Glomerular visceral epithelial cell (primary cell): ENCODE results near the gene AHDC1.

ENCODE experiments used
- DNase-seq: peaks from one replicate; pipeline ENCODE4 v3.0.0-alpha.2; 2016; ENCODE audit errors: extremely low spot score

Gene AHDC1

DNA sequence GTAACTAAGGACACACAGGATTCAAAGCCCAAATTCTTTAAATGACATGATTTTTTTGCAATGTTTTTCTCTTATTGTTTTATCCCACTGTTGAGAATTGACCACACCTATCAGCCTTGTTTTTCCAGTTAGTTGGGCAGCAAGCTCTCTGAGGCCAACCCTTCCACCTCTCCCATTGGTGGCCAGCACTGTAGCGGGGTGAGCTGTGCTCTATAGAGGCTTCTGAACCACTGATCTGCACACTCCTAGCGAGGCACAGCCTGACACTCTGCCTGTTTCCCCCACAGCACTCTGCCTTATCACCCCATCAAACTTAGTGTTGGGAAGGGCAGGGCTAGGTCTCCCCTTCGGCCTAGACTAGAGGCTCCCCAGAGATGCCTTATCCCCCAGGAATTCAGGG is 19.5 kb downstream of the AHDC1 start:
- no peak for DNase-seq

DNA sequence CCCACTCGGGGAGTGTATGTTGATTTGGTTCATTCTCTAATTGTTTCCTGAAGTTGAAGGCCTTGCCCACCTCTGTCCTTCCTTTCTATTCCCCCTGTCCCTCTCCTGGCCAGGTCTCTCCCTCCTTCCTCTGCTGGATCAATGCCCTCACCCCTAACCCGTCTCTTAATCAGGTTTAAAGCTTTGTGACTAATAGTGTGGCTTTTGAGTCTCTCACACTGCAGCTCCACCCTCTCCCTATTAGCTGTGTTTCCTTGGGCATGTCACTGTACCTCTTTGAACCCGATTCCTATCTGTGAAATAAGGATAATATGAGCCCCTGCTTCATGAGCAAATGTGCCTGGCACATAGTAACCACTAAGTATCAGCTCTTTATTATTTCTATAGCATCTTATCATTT is 20.5 kb downstream of the AHDC1 start:
- no peak for DNase-seq

DNA sequence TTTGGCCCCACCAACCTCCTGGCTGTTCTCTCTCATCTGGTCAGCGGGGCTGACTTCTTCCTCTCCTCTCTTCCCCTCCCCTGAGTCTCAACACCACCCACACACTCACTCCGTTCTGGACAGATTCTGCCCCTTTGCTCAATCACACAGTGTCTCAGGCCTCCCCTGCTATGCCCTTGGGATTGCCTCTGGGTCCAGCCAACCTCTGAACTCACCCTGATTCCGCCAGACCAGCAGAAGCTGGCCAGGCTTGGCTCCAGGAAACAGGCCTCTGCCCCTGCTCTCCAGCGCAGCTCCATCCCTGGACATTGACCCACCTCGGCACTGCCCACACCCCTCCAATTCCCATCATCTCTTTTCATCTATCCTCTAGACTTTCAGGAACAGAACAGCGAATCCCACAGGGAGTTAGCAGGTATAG is 22.1 kb downstream of the AHDC1 start:
- no peak for DNase-seq

DNA sequence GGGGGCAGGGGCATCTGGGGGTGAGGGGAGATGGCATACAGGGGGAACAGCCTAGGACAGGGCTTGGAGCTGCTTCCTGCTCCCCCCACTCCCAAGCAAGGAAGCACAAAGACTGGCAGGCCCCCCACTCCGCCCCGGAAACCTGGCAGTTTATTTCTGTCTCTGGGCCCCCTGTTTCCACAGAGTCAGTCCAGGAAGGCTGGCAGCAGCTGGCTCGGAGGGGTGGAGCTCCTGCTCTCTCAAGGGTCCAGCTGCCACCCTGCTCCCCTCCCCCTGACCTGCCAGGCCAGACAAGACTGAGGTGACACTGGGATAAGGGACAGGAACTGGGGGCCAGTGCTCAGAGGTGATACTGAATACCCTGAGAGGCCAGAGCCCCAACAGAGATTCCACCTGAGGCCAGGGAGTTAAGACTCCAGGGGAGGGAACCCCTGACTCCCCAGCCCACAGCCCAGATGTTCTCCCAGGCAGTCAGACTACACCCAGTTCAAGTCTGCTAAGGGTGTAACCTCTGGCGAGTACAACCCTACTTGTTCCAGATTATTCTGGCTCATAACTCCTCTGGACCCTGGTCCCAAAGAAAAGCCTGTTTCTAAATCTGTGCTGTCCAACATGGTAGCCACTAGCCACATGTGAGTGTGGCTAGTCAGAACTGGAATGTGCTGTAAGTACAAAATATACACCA is 26.3 kb downstream of the AHDC1 start:
- DNase-seq, result no peak

DNA sequence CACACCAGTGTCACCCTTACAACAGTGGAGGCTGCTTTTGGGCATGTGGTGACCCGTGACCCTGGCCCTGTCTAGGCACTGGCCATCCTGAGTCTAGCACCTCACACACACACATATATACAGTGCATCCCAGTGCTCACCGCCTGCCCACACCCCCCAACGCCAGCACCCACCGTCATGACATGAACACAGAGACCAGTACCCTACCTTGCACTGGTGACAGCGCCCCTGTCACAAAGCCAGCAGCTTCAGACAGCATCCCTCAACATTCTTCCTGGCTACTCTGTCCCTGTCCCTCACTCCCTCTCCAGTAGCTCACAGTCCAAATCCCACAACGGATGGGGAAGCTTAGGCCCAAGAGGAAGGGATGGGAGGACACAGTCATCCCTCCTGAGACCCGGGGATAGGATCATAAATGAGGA is 27.1 kb downstream of the AHDC1 start:
- DNase-seq, result no peak

DNA sequence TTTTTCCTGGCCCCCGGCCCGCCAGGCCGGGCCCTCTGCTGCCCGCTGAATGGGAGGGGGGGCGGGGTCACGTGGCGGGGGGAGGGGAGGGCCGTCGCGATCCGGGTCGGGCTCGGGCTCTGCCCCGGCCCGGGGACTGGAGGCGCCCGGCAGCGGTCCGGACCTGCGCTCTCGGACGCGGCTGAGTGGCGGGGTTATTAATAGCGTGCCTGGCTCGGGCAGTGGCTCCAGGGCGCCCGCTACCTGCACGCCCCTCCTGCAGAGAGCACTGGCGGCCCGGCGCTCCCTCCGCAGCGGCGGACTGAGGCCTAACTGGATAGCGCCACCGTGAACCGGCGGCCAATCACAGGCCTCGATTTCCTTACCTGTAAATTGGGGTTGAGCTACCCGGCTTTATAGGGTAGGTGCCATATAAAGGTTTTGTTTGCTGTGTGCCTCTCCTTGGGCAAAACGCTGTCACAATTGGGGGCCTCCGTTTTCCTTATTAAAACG is 28.1 kb downstream of the AHDC1 start:
- DNase-seq, result peak; percentile 59

DNA sequence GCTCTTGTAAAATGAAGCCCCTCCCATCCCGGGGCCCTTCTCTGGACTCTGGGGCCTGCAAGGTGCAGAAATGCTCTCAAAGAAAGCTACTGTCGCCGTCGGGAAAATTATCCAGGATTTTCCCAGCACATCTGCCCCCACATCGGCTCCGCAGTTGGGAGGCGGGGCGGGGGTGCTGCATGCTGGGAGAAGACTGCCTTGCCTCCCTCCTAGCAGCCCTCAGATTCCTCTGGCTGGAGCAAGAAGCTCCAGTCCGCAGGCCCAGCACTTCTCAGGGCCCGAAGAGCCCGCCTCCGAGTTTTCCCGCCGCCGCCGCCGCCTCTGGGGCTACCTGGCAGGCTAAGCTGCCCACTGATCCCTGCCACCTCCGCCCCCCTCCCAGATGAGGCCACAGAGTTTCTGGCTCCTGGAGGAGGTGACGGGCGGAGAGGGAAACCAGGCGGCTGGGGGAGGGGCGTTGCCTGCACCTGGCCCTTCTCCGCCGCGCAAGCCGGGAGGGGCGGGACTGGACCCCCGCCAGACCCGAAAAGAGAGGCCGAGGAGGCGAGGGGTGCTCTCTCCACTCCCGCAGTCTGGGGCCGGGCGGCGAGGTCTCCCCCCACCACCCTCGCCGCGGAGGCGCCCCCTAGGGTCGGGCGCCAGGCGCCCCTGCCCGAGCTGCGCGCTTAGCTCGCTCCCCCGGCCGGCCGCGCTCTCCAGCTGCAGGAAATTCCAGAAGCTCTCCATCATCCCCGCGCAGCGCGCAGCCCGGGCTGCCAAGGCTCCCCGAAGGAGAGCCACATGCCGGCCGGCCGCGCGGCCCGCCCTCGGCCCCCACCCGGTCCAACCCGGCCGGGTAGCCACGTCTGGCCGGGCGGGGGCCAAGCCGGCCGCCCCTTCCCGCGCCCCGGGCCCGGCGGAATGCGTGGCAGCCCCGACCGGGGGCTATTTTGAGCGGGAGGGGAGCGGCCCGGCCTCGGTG is 28.8 kb downstream of the AHDC1 start:
- peak; percentile 86 for DNase-seq

DNA sequence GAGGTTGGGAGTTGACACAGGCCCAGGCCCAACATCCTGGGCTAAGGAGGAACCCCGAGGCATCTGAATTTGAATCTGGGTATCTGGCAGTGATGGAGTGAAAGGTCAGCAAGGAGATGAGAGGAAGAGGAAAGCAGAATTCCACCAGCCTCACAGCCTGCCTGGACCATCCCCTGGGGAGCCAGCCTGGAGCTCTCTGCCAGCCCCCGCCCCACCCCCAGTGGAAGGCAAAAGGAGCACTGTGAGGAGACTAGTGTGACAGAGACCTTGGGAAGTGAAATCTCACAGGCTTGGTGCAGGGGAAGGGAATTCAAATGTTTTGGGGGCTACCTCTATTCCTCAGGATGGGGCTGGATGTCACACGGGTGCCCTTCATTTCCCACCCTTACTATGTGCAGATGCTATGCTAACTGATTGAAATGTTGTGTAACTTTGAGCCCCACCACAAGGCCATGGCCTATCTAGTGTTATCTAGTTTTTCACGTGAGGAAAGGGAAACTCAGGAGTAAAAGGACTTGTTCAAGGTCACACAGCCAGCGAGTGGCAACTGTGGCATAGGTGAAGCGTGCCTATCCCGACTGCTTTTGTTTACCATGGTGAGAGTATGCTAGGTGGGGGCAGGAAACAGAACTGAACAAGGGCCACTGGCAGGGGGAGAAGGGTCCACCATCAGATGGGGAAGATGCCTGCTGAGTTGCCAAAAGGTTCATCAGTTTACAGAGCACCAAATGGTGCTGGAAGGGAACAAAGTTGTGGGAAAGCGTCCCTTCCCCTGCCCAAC is 29.8 kb downstream of the AHDC1 start:
- DNase-seq, result no peak

DNA sequence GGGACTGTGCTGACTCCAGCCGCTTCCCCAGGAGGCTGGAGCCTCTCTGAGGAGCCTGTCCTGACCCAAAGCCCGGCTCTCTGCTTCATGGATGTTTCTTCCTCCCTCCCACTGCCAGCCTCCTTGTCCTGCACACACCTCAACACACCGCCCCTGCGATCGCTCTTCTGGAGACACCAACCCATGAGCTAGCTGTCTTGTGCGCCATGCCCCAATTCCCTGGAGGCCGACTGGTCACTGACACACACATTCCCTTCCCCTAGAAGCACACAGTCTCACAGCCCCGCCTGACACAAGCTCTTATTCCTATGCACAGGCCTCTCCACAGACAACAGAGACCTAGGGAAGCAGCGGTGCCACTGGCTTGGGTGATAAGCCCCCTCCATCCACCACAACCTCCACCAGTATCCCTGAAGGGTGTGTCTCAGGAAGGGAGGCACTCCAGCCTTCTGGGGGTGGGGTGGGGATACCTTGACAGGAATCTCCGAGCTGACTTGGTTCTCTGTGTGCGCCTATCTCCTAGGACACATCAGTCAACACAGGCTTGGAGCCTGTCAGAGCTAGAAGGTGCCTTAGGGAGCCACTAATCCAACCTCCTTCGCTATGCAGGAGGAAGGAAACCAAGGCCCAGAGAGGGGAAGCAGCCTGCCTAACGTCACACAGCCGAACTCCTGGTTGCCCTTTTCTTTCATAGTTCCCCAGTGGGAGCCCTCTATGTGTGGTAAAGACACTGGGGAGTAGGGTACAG is 31.1 kb downstream of the AHDC1 start:
- peak; percentile 30 for DNase-seq

DNA sequence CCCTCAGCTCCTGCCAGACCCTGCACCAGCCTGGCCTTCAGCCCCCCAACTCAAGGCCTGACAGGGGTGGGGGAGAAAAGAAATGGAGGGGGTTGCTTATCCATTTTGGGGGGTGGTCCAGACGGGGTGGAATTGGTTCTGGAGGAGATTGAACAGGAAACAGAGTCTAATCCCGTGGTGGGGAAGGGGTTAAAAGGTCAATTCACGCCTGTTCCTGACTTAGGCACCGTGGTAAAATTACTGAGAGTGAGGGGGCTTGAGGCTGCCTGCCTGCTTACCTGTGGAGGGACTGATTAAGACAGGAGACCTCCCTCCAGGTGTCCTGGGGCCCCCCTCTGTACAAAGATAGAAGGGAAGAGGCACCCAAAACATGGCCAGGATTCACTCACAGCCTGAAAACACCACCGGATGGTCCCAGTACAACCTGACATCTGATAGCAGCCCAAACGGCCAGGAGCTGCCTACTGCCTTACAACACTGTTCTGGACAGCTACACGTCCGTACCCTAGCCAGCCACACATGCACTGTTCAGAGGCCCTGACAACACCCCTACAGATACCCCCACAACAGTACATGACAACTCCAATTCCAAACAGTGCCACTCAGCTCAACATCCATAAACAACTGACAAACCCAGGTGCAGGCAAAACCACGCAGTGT is 31.8 kb downstream of the AHDC1 start:
- peak; percentile 15 for DNase-seq

DNA sequence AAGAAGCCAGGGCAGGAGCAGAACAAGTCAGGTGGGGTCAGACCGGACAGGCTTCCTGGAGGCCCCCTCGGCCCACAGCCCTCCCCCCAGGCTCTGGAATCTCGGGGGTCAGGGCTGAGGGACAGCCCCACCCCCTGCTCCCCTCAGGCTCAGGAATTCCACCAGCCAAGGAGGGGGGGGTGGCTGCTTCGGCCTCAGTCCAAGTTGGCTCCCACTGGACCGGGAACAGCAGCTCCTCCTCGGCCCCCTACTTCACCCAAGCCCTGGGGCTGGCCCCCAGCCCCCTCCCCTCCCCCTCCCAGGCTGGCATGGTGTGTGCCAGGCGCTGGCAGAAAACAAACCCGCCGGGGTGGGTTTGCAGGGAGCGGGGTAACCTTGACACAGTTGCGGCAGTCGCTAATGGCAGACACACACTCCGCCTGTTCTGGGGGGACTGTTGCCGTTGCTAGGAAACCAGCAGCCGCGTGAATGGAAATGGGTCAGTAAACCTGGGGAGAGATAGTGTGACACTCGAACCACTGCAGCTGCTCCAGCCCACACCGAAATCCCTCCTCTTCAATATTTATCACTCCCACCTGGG is 32.4 kb downstream of the AHDC1 start:
- peak; percentile 17 for DNase-seq

DNA sequence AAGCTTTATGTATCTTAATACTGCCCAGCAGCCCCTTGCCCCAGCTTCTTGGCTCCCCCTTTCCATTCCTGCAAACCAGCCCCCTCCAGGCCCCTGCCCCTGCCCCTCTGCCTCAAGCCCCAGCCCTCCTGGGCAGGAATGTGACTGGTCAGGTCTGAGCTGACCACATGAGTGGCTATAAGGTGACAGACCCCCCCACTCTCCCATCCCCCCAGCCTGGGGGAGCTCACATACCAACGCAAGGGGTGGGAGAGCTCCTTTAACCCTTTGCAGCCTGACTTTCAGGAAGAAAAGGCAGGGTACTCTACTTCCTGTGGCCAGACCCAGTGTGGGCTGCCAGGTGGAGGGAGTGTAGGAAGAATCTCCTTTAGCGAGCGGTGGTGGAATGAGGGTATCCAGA is 33.2 kb downstream of the AHDC1 start:
- no peak for DNase-seq

DNA sequence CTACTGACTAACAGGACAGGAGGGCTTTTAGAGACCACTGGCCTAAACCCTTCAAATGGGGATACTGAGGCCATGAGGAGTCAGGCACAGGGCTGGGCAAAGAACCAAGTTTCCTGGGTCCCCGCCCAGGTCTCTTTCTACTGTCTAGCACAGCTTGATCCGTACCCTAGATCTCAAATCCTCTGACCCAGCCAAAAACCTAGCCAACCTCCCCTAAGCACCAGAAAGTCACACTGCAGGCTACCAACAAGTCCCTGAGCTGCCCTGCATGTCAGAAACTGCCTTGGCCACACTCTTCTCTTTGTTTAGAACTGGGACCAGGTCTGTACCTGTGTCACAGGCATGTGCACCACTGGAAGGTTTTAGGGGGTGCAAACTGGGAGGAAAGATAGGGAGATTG is 33.6 kb downstream of the AHDC1 start:
- DNase-seq, result no peak

DNA sequence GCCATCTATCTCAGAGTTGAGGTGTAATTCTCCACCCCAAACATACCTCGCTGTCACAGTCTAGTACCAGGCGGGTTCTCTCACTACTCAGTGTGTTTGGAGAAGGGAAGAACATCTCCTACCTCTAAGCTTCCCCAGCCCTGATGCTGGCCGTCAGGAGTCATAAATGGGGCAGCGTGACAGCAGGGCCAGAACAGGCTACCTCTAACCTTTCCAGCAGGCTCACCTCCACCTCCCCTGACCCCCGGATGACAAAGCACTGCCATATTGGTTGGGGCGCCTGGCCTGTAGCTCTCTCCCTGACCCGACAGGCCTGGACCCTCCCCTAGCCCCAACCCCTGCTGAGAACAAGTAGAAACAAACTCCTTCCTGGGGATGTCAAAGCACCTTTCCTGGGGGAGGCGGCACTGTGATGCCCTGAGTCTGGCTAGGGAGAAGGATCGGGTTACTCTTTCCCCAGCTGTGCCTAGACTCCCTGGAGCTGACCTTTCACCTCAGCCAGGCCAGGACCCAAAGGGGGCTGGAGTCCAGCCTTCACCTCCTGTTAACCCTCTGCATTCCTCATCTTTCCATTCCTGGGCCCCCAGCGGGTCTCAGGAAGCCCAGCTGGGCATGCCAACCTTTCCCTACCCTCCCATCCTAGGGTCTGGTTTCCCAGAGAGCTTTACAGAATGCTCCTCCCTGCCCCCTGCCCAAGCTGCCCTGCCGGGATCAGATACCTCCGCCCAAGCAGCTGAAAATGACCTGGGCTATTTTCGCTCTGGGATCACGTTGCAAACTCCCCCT is 34.2 kb downstream of the AHDC1 start:
- no peak for DNase-seq

DNA sequence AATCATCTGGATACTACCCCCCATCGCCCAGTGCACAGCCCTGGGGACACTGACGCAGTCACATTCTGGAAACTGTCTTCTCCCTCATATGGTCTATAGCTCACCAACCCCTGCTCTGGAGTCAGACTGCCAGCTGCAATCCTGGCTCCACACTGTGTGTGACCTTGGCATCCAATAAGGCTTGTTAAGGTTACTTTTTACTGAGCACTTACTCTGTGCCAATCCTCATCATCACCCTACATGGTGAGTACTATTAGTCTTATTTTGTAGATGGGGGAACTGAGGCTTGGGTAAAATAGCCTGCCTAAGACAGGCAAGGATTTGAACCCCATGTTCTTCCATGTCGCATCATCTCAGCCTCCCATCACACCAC is 34.9 kb downstream of the AHDC1 start:
- no peak for DNase-seq

DNA sequence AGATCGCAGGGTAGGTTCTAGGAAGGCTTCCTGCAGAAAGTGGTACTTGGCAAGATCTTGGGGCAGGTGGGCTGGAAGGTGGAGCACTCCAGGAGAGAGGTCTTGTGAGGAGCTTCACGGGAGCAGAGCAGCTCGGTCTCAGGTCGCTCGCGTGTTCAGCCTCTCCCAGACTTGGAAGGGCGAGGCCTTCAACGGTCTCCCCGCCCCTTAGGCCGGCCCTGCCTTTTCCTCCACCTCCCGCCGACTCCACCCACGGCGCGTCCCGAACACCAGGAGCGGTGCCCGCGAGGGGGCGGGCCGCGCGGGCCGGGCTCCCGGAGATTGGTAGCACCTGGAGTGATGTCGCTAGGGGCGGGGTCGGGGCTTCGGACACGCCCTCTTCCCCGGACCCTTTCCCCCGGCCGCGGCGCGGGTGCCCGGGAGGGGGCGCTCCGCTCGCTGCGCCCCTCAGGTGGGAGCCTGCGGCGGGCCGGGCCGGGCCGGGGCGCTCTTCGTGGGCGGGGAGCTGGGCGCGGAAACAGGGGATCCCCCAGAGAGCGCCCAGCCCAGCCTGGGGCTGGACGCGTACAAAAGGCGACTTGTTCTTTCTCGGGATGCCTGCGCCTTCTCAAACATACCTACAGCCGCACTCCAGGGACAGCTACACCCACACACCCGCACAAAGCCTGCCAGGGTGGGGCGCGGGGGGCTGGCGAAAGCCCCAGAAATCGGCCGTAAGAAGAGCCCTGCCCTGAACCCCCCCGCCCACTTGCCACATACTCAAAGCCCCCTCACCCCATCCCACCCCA is 35.5 kb downstream of the AHDC1 start:
- DNase-seq, result peak; percentile 96

DNA sequence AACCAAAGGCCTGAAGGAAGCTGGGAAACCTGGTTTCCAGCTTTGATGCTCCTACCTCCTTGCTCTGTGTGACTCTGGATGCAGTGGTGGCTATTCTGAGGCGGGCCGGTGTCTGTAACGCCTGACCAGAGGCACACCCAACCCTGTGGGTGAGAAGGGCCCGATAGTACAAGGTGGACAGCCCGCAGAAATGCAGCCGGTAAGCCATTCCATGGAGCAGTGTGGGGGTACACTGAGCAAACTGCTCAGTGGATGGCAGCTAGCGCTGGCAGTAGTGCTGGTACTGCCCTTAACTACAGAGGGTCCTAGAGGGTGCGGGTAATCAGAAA is 36.0 kb downstream of the AHDC1 start:
- DNase-seq, result no peak

DNA sequence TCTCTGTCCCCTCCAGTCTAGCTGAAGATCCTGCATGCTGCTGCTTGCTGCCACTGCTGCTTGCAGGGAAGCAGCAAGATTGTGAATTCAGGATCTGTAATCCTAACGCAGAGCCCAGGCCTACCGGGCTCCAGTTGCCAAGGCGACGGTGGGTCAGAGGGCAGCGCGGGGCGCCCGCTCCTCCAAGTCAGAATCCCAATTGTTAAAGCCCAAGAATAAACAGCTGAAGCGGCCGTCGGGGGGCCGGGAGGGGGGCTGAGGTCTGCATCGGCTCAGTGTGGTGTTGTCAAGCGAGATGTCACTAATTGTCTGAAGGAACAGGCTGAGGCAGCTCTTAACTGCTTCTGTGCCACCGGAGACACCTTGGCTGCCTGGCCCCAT is 36.8 kb downstream of the AHDC1 start:
- DNase-seq, result no peak
